GM18519 (cell line): Measurements from ENCODE around the gene CEACAM5.
"Not testable (repeated sequence)": the region's sequence is repeated elsewhere in the genome, so short reads cannot be mapped to it uniquely, and the experiment has no call there.

Source experiments
- ATAC-seq: cut with Tn5 transposase; IDR thresholded peaks from one replicate; pipeline ENCODE4 v1.9.1; 2021; ENCODE audit warnings: mild to moderate bottlenecking, moderate library complexity; ENCODE audit not compliant: unreplicated experiment, low FRiP score

CEACAM5 gene

DNA sequence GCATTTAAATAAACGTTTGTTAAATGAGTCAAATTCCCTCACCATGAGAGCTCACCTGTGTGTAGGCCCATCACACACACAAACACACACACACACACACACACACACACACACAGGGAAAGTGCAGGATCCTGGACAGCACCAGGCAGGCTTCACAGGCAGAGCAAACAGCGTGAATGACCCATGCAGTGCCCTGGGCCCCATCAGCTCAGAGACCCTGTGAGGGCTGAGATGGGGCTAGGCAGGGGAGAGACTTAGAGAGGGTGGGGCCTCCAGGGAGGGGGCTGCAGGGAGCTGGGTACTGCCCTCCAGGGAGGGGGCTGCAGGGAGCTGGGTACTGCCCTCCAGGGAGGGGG, 8.5 kb upstream of the CEACAM5 start:
- ATAC-seq = no peak

DNA sequence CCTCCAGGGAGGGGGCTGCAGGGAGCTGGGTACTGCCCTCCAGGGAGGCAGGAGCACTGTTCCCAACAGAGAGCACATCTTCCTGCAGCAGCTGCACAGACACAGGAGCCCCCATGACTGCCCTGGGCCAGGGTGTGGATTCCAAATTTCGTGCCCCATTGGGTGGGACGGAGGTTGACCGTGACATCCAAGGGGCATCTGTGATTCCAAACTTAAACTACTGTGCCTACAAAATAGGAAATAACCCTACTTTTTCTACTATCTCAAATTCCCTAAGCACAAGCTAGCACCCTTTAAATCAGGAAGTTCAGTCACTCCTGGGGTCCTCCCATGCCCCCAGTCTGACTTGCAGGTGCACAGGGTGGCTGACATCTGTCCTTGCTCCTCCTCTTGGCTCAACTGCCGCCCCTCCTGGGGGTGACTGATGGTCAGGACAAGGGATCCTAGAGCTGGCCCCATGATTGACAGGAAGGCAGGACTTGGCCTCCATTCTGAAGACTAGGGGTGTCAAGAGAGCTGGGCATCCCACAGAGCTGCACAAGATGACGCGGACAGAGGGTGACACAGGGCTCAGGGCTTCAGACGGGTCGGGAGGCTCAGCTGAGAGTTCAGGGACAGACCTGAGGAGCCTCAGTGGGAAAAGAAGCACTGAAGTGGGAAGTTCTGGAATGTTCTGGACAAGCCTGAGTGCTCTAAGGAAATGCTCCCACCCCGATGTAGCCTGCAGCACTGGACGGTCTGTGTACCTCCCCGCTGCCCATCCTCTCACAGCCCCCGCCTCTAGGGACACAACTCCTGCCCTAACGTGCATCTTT, 7.8 kb upstream of the CEACAM5 start:
- ATAC-seq = no peak

DNA sequence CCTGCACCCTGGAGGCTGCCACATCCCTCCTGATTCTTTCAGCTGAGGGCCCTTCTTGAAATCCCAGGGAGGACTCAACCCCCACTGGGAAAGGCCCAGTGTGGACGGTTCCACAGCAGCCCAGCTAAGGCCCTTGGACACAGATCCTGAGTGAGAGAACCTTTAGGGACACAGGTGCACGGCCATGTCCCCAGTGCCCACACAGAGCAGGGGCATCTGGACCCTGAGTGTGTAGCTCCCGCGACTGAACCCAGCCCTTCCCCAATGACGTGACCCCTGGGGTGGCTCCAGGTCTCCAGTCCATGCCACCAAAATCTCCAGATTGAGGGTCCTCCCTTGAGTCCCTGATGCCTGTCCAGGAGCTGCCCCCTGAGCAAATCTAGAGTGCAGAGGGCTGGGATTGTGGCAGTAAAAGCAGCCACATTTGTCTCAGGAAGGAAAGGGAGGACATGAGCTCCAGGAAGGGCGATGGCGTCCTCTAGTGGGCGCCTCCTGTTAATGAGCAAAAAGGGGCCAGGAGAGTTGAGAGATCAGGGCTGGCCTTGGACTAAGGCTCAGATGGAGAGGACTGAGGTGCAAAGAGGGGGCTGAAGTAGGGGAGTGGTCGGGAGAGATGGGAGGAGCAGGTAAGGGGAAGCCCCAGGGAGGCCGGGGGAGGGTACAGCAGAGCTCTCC, 6.9 kb upstream of the CEACAM5 start:
- ATAC-seq = no peak

DNA sequence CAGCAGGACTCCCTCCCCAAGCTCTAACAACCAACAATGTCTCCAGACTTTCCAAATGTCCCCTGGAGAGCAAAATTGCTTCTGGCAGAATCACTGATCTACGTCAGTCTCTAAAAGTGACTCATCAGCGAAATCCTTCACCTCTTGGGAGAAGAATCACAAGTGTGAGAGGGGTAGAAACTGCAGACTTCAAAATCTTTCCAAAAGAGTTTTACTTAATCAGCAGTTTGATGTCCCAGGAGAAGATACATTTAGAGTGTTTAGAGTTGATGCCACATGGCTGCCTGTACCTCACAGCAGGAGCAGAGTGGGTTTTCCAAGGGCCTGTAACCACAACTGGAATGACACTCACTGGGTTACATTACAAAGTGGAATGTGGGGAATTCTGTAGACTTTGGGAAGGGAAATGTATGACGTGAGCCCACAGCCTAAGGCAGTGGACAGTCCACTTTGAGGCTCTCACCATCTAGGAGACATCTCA, 6.2 kb upstream of the CEACAM5 start:
- ATAC-seq = no peak

DNA sequence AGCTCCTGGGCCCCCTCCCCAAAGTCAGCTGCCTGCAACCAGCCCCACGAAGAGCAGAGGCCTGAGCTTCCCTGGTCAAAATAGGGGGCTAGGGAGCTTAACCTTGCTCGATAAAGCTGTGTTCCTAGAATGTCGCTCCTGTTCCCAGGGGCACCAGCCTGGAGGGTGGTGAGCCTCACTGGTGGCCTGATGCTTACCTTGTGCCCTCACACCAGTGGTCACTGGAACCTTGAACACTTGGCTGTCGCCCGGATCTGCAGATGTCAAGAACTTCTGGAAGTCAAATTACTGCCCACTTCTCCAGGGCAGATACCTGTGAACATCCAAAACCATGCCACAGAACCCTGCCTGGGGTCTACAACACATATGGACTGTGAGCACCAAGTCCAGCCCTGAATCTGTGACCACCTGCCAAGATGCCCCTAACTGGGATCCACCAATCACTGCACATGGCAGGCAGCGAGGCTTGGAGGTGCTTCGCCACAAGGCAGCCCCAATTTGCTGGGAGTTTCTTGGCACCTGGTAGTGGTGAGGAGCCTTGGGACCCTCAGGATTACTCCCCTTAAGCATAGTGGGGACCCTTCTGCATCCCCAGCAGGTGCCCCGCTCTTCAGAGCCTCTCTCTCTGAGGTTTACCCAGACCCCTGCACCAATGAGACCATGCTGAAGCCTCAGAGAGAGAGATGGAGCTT, 4.7 kb upstream of the CEACAM5 start:
- ATAC-seq = no peak

DNA sequence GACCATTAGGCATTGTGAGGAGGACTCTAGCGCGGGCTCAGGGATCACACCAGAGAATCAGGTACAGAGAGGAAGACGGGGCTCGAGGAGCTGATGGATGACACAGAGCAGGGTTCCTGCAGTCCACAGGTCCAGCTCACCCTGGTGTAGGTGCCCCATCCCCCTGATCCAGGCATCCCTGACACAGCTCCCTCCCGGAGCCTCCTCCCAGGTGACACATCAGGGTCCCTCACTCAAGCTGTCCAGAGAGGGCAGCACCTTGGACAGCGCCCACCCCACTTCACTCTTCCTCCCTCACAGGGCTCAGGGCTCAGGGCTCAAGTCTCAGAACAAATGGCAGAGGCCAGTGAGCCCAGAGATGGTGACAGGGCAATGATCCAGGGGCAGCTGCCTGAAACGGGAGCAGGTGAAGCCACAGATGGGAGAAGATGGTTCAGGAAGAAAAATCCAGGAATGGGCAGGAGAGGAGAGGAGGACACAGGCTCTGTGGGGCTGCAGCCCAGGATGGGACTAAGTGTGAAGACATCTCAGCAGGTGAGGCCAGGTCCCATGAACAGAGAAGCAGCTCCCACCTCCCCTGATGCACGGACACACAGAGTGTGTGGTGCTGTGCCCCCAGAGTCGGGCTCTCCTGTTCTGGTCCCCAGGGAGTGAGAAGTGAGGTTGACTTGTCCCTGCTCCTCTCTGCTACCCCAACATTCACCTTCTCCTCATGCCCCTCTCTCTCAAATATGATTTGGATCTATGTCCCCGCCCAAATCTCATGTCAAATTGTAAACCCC, 2.8 kb upstream of the CEACAM5 start:
- ATAC-seq = no peak

DNA sequence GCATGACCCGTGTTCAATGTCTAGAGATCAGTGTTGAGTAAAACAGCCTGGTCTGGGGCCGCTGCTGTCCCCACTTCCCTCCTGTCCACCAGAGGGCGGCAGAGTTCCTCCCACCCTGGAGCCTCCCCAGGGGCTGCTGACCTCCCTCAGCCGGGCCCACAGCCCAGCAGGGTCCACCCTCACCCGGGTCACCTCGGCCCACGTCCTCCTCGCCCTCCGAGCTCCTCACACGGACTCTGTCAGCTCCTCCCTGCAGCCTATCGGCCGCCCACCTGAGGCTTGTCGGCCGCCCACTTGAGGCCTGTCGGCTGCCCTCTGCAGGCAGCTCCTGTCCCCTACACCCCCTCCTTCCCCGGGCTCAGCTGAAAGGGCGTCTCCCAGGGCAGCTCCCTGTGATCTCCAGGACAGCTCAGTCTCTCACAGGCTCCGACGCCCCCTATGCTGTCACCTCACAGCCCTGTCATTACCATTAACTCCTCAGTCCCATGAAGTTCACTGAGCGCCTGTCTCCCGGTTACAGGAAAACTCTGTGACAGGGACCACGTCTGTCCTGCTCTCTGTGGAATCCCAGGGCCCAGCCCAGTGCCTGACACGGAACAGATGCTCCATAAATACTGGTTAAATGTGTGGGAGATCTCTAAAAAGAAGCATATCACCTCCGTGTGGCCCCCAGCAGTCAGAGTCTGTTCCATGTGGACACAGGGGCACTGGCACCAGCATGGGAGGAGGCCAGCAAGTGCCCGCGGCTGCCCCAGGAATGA, 1.5 kb upstream of the CEACAM5 start:
- no peak for ATAC-seq

DNA sequence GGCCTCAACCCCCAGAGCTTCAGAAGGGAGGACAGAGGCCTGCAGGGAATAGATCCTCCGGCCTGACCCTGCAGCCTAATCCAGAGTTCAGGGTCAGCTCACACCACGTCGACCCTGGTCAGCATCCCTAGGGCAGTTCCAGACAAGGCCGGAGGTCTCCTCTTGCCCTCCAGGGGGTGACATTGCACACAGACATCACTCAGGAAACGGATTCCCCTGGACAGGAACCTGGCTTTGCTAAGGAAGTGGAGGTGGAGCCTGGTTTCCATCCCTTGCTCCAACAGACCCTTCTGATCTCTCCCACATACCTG, 969 bp upstream of the CEACAM5 start:
- ATAC-seq = no peak

DNA sequence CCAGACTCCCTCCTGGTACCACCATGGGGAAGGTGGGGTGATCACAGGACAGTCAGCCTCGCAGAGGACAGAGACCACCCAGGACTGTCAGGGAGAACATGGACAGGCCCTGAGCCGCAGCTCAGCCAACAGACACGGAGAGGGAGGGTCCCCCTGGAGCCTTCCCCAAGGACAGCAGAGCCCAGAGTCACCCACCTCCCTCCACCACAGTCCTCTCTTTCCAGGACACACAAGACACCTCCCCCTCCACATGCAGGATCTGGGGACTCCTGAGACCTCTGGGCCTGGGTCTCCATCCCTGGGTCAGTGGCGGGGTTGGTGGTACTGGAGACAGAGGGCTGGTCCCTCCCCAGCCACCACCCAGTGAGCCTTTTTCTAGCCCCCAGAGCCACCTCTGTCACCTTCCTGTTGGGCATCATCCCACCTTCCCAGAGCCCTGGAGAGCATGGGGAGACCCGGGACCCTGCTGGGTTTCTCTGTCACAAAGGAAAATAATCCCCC, 505 bp upstream of the CEACAM5 start:
- no peak for ATAC-seq

DNA sequence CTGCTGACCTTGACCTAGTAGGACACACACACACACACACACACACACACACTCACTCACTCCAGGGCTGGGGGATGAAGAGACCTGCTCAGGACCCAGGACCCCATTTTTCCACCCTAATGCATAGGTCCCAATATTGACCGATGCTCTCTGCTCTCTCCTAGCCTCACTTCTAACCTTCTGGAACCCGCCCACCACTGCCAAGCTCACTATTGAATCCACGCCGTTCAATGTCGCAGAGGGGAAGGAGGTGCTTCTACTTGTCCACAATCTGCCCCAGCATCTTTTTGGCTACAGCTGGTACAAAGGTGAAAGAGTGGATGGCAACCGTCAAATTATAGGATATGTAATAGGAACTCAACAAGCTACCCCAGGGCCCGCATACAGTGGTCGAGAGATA, 1.1 kb downstream of the CEACAM5 start:
- not testable (repeated sequence) for ATAC-seq

DNA sequence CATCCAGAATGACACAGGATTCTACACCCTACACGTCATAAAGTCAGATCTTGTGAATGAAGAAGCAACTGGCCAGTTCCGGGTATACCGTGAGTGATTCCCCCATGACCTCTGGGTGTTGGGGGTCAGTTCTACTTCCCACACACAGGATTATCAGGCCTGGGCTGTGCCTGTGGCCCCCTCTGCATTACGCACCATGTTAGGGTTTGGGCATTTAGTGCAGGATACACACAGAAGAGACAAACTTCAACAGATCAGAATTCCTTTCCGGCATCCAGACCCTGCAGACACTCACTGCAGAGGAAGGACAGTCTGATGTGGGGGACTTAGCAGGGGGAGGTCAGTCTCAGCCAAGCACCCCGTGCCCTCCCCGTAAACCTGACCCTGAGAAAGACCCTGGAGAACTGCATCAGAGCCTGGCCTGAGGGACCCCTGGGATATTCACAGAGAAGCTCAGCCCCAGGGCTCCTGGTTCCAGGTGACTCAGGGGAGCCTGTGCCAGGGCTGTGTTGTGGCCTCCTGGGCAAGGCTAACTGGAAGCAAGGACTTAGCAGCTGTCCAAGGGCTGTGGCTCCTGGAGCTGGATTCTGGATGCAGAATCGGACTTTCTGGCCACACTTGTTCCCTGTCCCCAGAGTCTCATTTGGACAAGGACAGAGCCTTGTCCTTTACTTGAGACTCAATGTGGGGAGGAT, 1.7 kb downstream of the CEACAM5 start:
- no peak for ATAC-seq

DNA sequence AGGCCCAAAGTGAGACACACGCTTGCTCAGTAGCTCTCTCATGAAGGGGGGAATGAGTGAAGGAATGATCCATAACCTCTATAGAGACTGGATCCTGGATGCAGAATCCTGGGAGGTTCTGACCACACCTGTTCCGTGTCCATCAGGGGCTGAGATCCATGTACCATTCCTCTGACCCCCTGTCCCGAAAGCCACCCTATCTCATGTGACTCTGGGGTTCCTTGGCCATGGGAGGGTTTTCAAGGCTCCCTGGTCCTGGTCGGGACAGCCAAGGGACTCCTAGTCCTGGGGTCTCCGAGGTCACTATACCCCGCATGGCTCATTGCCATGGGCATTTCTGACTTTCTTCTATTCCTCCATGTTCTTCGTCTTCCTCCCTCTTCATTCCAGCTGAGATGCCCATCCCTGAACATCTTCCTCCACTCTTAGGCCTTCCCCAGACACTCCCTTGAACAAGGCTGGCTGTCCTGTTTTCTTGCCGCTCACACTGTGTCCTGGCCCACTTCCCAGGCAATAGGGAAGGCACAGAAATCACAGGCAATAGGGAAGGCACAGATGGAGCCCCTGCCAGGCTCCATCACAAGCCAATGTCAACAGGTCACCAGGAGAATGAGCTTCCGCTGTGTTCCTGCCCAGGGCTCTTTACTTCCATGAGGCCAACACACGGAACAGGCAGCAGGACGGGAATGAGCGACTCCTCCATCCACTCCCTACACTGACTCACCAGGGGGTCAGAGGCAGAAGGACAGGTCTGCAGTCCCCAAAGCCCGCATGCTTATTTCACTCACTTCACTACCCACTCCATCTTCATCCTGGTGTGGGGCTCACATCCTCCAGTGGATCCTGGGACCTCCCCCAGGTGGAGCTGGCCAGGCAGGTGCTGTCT, 3.2 kb downstream of the CEACAM5 start:
- ATAC-seq = no peak

DNA sequence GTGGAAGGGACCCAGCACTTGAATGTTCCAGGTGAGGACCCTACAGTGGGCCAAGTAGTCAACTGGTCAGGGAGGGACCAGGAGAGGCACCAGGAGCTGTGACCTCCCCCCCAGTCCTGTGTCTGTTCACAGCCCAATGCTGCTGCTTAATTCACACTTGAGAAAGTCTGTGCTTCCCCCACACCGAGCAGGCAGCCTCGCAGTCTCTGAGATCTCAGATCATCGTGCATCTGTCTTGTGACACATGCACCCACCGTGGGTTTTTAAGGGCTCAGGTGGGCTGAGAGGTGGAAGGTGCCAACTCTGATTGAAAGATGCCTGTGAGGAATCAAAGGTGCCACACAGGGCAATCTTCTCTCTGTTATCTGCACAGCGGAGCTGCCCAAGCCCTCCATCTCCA, 6.2 kb downstream of the CEACAM5 start:
- no peak for ATAC-seq

DNA sequence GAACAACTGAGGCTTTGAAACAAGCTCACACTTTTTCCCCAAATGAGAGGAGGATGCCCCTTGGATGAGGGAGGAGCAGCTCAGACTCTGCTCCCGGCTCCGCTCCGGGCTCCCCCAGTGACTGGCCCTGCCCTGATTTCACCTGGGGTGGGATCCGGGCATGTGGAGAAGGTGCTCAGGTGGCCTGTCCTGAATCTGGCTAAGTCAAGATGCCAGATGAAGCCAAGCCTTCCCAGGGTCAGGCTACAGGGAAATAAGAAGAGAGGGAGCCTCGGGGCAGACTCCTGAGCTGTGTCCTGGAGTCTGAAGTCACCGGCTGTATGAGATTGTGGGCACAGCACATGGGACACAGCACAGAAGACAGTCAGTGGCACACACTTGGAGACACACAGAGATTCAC, 10.3 kb downstream of the CEACAM5 start:
- ATAC-seq = no peak

DNA sequence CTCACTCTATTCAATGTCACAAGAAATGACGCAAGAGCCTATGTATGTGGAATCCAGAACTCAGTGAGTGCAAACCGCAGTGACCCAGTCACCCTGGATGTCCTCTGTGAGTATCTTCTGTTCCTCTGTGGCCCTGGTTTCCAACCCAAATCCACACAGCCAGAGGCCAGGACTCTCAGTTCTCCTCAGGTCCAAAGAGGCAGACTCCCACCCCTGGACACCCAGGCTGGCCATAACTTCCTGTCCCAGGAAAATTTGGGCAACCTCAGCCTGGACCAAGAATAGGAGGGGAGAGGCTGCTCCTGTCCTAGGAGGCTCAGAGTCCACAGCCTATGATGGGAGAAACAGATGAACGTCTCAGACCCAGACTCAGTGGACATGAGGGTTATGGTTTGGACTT, 11.7 kb downstream of the CEACAM5 start:
- ATAC-seq = no peak

DNA sequence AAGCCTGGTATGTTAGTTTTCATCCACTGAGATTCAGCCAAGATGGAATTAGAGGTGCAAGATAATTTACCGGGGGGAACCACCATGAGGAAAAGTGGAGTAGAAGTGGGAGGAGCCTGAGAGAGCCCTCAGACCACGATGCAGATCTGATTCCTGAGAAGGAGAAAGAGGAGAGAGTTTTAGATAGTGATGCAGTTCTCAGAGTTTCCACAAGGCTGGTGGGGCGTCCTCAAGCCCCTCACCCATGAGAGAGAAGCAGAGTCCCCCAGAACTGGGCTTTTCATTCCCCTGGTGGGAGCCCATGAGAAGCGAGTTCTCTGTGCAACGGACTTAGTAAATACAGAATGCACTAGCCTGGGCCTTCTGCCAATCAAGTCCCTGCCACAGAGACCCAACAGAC, 18.1 kb downstream of the CEACAM5 start:
- no peak for ATAC-seq

DNA sequence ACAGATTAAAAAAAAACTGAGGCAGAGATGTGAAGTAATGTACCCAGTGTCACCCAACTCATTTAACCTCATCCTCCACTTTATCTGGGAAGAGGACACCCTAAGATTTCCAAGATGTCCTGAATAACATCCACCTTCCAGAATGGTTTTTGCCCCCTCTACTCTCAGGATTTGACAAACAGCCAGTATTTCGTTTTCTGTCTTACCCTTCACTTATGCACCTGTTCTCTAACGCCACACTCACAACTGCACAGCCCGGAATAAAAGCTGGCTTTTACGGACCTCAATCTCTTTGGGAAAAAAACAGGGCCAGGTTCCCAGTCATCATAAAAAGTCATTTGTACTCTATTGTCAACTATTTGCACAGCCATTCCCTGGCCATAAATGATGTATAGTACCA, 25.7 kb downstream of the CEACAM5 start:
- no peak for ATAC-seq

DNA sequence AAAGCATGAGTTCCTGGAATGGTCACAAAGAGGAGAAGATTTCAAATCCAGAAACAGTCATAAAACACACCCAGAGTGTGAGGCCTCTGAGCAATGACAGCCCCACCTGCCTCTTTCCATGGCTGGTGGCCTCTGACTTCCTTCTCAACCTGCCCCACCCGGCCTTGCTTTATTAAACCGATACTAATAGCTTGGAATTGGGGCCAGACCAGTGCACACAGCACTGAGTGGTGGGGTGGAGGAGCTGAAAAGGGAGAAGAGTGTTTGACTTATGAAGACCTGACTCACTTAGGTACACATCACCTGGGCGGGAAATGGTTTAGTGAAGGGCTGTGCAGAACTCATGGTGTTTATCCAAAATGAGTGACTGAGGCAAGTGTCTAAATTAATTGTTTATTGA, 26.2 kb downstream of the CEACAM5 start:
- ATAC-seq = no peak
